Kidney (tissue), 14 donors: Measurements from ENCODE around the gene CEP85. TPM values are rescaled to one million over a fixed set of nuclear protein-coding genes. Genes with fewer than 3 reads are reported as not detected.

Source experiments
- DNase-seq, 5 donors: peaks; one replicate each; pipeline ENCODE4 v3.0.0-alpha.2; 2013 to 2020
- FAIRE-seq: peaks from 2 replicates; lab custom pipeline; 2012; peaks lifted over from hg19 to GRCh38; lab: Jason Lieb, UNC
- H3K27ac ChIP-seq, 2 donors: one replicate each; pipeline ENCODE4 v1.7.0; 2013; ENCODE audit warnings: low read depth in 2 of 2, low read length in 2 of 2, inconsistent platforms in 1 of 2
- H3K27me3 ChIP-seq: one replicate; pipeline ENCODE4 v1.7.1; 2013; ENCODE audit warnings: low read length, inconsistent platforms; ENCODE audit not compliant: control insufficient read depth, insufficient read depth
- H3K36me3 ChIP-seq, 3 donors: one replicate each; pipeline versions ENCODE4 v1.7.0 to v1.7.1; 2013; ENCODE audit warnings: low read length in 3 of 3, control low read depth in 1 of 3, inconsistent platforms in 1 of 3; ENCODE audit not compliant: insufficient read depth in 3 of 3, control insufficient read depth in 2 of 3
- H3K4me1 ChIP-seq, 3 donors: one replicate each; pipeline versions ENCODE4 v1.7.0 to v1.7.1; 2013; ENCODE audit warnings: low read length in 3 of 3, inconsistent platforms in 1 of 3, low read depth in 1 of 3; ENCODE audit not compliant: control insufficient read depth in 2 of 3, insufficient read depth in 2 of 3
- H3K4me3 ChIP-seq, 3 donors: one replicate each; pipeline versions ENCODE4 v1.7.0 to v1.8.1; 2013; ENCODE audit warnings: low read length in 3 of 3, control low read depth in 1 of 3, inconsistent platforms in 1 of 3
- H3K9ac ChIP-seq, 3 donors: one replicate each; pipeline versions ENCODE4 v1.7.0 to v1.7.1; 2013; ENCODE audit warnings: low read length in 3 of 3, control low read depth in 1 of 3, inconsistent platforms in 1 of 3
- H3K9me3 ChIP-seq, 3 donors: one replicate each; pipeline versions ENCODE4 v1.7.0 to v1.7.1; 2013; ENCODE audit warnings: low read length in 3 of 3, control low read depth in 1 of 3, inconsistent platforms in 1 of 3; ENCODE audit not compliant: control insufficient read depth in 2 of 3, insufficient read depth in 1 of 3
- CTCF ChIP-seq: IDR thresholded peaks from 3 replicates; pipeline ENCODE4 v1.5.1; 2012; ENCODE audit warnings: mild to moderate bottlenecking, moderate library complexity, borderline replicate concordance; ENCODE audit not compliant: insufficient read depth; ENCODE audit errors: extremely low read depth
- intact Hi-C: fragments of 100-400 bp; cut with DNase I; formaldehyde crosslinking; loops from one replicate; pipeline ENCODE4 v1.11.1; 2022
- polyA plus RNA-seq: library from polyadenylated mRNA; stranded (reverse); fragments of 350-450 nt; fragmentation: Illumina TruSeq; extraction: RNeasy Lipid Tissue Mini Kit (QIAGEN cat#74804); gene quantifications from one replicate; pipeline ENCODE4 v1.2.3, GENCODE V29; 2014; ENCODE audit warnings: low read depth, low replicate concordance; ENCODE audit not compliant: insufficient read depth
- total RNA-seq: library from RNA; stranded (reverse); fragmentation: NEBNext Ultra II Directional; extraction: Animal tissue kit (Norgen Biotek cat#: 25700); gene quantifications from one replicate; pipeline ENCODE4 v1.2.1, GENCODE V29; 2021
- donor health status: control.
- donor health status: control.
- donor health status: control.
- donor health status: control.
- donor health status: control.
- donor health status: DM: yes; HTN: yes; CAD: no.
- donor health status: Normal renal cell carcinoma (clear cell type).

Gene CEP85
- total and polyA plus RNA-seq, 2 donors from 2014 or later, result 8.4 to 8.5 TPM

GRCh38 chr1:26302733-26303405, 68.9 kb downstream of the CEP85 start:
- Histone ChIP-seq H3K9ac (no peak overlapping the region), H3K4me3 (no peak overlapping the region), H3K4me1 (peaks cover 0 to 7% (median 5%) of the 10 kb centered on the region in 3 donors), H3K9me3 (no peaks in the 10 kb centered on the region), H3K36me3 (no peaks in the 10 kb centered on the region), H3K27me3 (no peaks in the 10 kb centered on the region), H3K27ac (no peak overlapping the region)
- DNase-seq (no peak), FAIRE-seq (no peak)
- intact Hi-C loops, result no loop called here
- no peak for TF ChIP-seq CTCF

- FAIRE-seq (no peak), DNase-seq (no peak)
- peaks cover 0 to 7% (median 5%) of the 10 kb centered on the region in 3 donors for H3K4me1 ChIP-seq
- no peak overlapping the region for H3K27ac ChIP-seq
- H3K9me3 ChIP-seq, result no peaks in the 10 kb centered on the region
- H3K9ac ChIP-seq, result peak overlapping the region; percentile 64 to 68 (median 67)
- no peaks in the 10 kb centered on the region for H3K36me3 ChIP-seq
- intact Hi-C loops, result no loop called here
- no peaks in the 10 kb centered on the region for H3K27me3 ChIP-seq
- H3K4me3 ChIP-seq, result peak overlapping the region; percentile 77 to 87 (median 82)
- TF ChIP-seq CTCF, result no peak
These were observed 71.8 kb downstream of the CEP85 start for GRCh38 chr1:26305667-26306289.

- DNase-seq (peak; percentile 95 to 98 (median 96)), FAIRE-seq (no peak)
- no peak for TF ChIP-seq CTCF
- peak within 1 kb of the TSS; percentile 77 to 87 (median 82) for H3K4me3 ChIP-seq
- no peak within 1 kb of the TSS for H3K27ac ChIP-seq
- H3K4me1 ChIP-seq, result peaks cover 0 to 7% (median 5%) of the 10 kb centered on the region in 3 donors
- H3K9me3 ChIP-seq, result no peaks in the 10 kb centered on the region
- peak within 1 kb of the TSS; percentile 64 to 68 (median 67) for H3K9ac ChIP-seq
- no peaks in the 10 kb centered on the region for H3K27me3 ChIP-seq
- intact Hi-C loops, result no loop called here
- no peaks in the 10 kb centered on the region for H3K36me3 ChIP-seq
These were observed 72.6 kb downstream of the CEP85 start, which contains the start of gene UBXN11 for GRCh38 chr1:26306290-26307229. Gene UBXN11 (minus strand): TSS chr1:26306636. CDS start chr1:26302883, 3,753 bp downstream.
